HepG2 (cell line): ENCODE results near the gene FAM110A. TPM values are rescaled to one million over a fixed set of nuclear protein-coding genes. Genes with fewer than 3 reads are reported as not detected.

Source experiments
- ATAC-seq: fragments of 200-7000 bp; cut with Tn5 transposase; 3 replicates; pipeline ENCODE4 v1.9.1; 2020; ENCODE audit warnings: mild to moderate bottlenecking, moderate library complexity
- BruUV-seq: library from RNA; stranded (reverse); fragments of 400-500 nt; replicated peaks from 2 replicates; lab custom pipeline; 2021; lab: Mats Ljungman, UMichigan
- CTCF ChIA-PET: fragments of 300-600 bp; formaldehyde crosslinking; extraction: SDS; loops from one replicate; lab custom pipeline; 2021; ENCODE audit warnings: low total read pairs, inconsistent platforms, low intra/inter-chr PET ratio; lab: Yijun Ruan, JAX
- POLR2A ChIA-PET: fragments of 350-600 bp; sonication (Branson Sonifier 250); formaldehyde crosslinking; loops from one replicate; lab custom pipeline; 2020; ENCODE audit warnings: antibody characterized with exemption, inconsistent platforms; lab: Yijun Ruan, JAX
- DNase-seq: peaks from one replicate; pipeline ENCODE4 v3.0.0-alpha.2; 2015; ENCODE audit warnings: low spot score
- FAIRE-seq: peaks from 3 replicates; lab custom pipeline; 2011; peaks lifted over from hg19 to GRCh38; lab: Jason Lieb, UNC
- H2AFZ ChIP-seq: one replicate; pipeline ENCODE4 v1.6.1; 2011; ENCODE audit warnings: low read length, inconsistent platforms
- H3K27ac ChIP-seq: fragments of 300-600 bp; 3 replicates; pipeline ENCODE4 v1.8.0; 2011; ENCODE audit warnings: mixed run types, mild to moderate bottlenecking, mixed read lengths, low read length, inconsistent platforms; ENCODE audit not compliant: insufficient read depth; ENCODE audit errors: extremely low read length
- H3K27me3 ChIP-seq, 2 experiments: fragments of 200-600 bp in 1 of 2; 2 replicates in 1 of 2; 3 replicates in 1 of 2; pipeline versions ENCODE4 v1.6.0 to v1.8.0; 2011; ENCODE audit warnings: low read length in 2 of 2, mild to moderate bottlenecking in 2 of 2, moderate library complexity in 2 of 2, inconsistent platforms in 1 of 2; ENCODE audit not compliant: insufficient read depth in 2 of 2, control insufficient read depth in 1 of 2
- H3K36me3 ChIP-seq, 2 experiments: fragments of 200-600 bp in 1 of 2; replicated peaks in 1 of 2; 2 replicates in 1 of 2; 3 replicates in 1 of 2; pipeline versions ENCODE4 v1.5.1 to v1.8.0; 2011; ENCODE audit warnings: low read length in 2 of 2, inconsistent platforms in 1 of 2; ENCODE audit not compliant: insufficient read depth in 2 of 2, control insufficient read depth in 1 of 2
- H3K4me1 ChIP-seq: 2 replicates; pipeline ENCODE4 v1.5.1; 2012; ENCODE audit warnings: low read length, inconsistent platforms; ENCODE audit not compliant: insufficient read depth
- H3K4me2 ChIP-seq: 2 replicates; pipeline ENCODE4 v1.6.0; 2011; ENCODE audit warnings: low read depth, low read length, inconsistent platforms
- H3K4me3 ChIP-seq, 3 experiments: fragments of 200-600 bp in 1 of 3; sonication (generic), shearing (Covaris generic) in 1 of 3; replicated peaks in 1 of 3; 2 replicates each; pipeline ENCODE4 v1.5.1; 2011 to 2016; ENCODE audit warnings: low read length in 3 of 3, inconsistent platforms in 2 of 3, low read depth in 2 of 3, mild to moderate bottlenecking in 2 of 3, control low read depth in 1 of 3, mixed read lengths in 1 of 3; ENCODE audit not compliant: insufficient read depth in 1 of 3
- H3K79me2 ChIP-seq: one replicate; pipeline ENCODE4 v1.6.1; 2011; ENCODE audit warnings: low read length, inconsistent platforms; ENCODE audit not compliant: insufficient read depth
- H3K9ac ChIP-seq: 2 replicates; pipeline ENCODE4 v1.6.0; 2011; ENCODE audit warnings: mild to moderate bottlenecking, low read depth, low read length, inconsistent platforms; ENCODE audit not compliant: insufficient read depth
- H3K9me3 ChIP-seq: 2 replicates; pipeline ENCODE4 v1.5.1; 2012; ENCODE audit warnings: mild to moderate bottlenecking, low read length
- H4K20me1 ChIP-seq: 2 replicates; pipeline ENCODE4 v1.6.0; 2011; ENCODE audit warnings: inconsistent platforms, mild to moderate bottlenecking, low read length, moderate library complexity; ENCODE audit not compliant: insufficient read depth
- CCDC6 ChIP-seq: sonication (generic); formaldehyde crosslinking; IDR thresholded peaks from 2 replicates; pipeline ENCODE4 v1.8.1; 2022; ENCODE audit warnings: mild to moderate bottlenecking, missing genetic modification reagents, moderate library complexity
- DNMT3B ChIP-seq: conservative IDR thresholded peaks from 2 replicates; pipeline ENCODE4 v1.6.1; 2016; ENCODE audit warnings: missing biosample characterization, control low read depth
- HOXA5 ChIP-seq: sonication (generic); formaldehyde crosslinking; IDR thresholded peaks from 2 replicates; pipeline ENCODE4 v1.4.0; 2020; ENCODE audit warnings: missing genetic modification reagents
- KLF15 ChIP-seq: sonication (generic); formaldehyde crosslinking; IDR thresholded peaks from 2 replicates; pipeline ENCODE4 v1.8.1; 2023; ENCODE audit warnings: borderline replicate concordance, mild to moderate bottlenecking, inconsistent platforms, missing genetic modification reagents, mixed read lengths
- ONECUT2 ChIP-seq: sonication (generic); formaldehyde crosslinking; IDR thresholded peaks from 2 replicates; pipeline ENCODE4 v1.4.0; 2020; ENCODE audit warnings: missing genetic modification reagents
- ZNF292 ChIP-seq: sonication (generic); formaldehyde crosslinking; IDR thresholded peaks from 2 replicates; pipeline ENCODE4 v1.8.1; 2022; ENCODE audit warnings: mild to moderate bottlenecking, low read depth, missing genetic modification reagents, borderline replicate concordance
- WGBS: methylation state at CpG from one replicate; pipeline ENCODE4 v1.1.6; 2017; ENCODE audit warnings: low lambda C conversion rate; 5-methylcytosine and 5-hydroxymethylcytosine counted together
- in situ Hi-C: cut with HindIII; loops from 2 replicates; pipeline ENCODE4 v1.10.0; 2017; ENCODE audit warnings: low pct_unique_long_range_greater_than_20kb; ENCODE audit not compliant: extremely low pct_ligation_motif_present
- intact Hi-C: fragments of 100-400 bp; cut with micrococcal nuclease; formaldehyde crosslinking; loops from one replicate; pipeline ENCODE4 v1.10.0; 2022; ENCODE audit not compliant: unreplicated experiment
- polyA plus RNA-seq, 8 experiments: library from polyadenylated mRNA; depleted of rRNA in 3 of 8; stranded (reverse) in 7 of 8; unstranded in 1 of 8; fragments of >200 nt; fragmentation: Illumina TruSeq in 4 of 8; extraction: Trizol in 4 of 8; gene quantifications; 2 replicates each; pipeline versions ENCODE4 v1.2.1 to v1.2.3, GENCODE V29; 2011 to 2016; ENCODE audit warnings: low read depth in 4 of 8, missing spikeins in 1 of 8, mixed read lengths in 1 of 8; ENCODE audit not compliant: insufficient read depth in 1 of 8
- total RNA-seq, 5 experiments: library from RNA; depleted of rRNA; stranded (reverse); fragments of >200 nt; fragmentation: Illumina TruSeq; extraction: Trizol; gene quantifications; 2 replicates each; pipeline ENCODE4 v1.2.3, GENCODE V29; 2016; ENCODE audit warnings: low read depth in 1 of 5

The FAM110A gene
- total and polyA plus RNA-seq, 2 of the 13 experiments (the other 11 are each of a cell fraction or from before 2014, with no cell fraction given): 1.9 TPM

DNA sequence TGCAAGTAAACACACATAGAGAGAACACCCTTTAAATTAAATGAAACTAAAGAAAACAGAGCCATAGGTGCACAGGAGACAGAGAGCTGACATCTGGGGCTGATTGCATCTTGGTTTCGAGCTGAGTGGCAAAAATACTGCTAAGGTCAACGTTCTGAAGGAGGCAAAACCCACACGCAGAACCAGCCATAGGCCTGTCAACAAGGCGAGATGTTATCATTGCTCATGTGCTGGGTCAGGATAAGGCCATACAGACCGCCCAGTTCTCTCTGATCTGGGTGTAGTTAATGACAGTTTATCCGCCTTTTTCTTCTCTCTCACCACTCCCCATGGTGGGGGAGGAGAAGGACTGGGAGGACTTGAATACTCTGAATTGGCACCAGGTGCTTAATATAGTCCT is 4.5 kb upstream of the FAM110A start:
- no peak overlapping the region for H3K27ac ChIP-seq
- H3K4me3 ChIP-seq: no peak overlapping the region
- in situ Hi-C loops (no loop called here), intact Hi-C loops (no loop called here)
- H2AFZ ChIP-seq: no peak overlapping the region
- DNase-seq (no peak), ATAC-seq (no peak), FAIRE-seq (no peak)
- peaks cover 0 to 7% of the 10 kb centered on the region in 2 experiments; a peak in 1 of 5 replicates for H3K27me3 ChIP-seq
- peaks cover 12% of the 10 kb centered on the region; the same call in 1 of the 2 replicates for H3K4me1 ChIP-seq
- H4K20me1 ChIP-seq: no peaks in the 10 kb centered on the region
- BruUV-seq: no TSS peak
- POLR2A ChIA-PET: no interaction called here
- no peaks in the 10 kb centered on the region for H3K9me3 ChIP-seq
- CTCF ChIA-PET: no interaction called here
- H3K36me3 ChIP-seq: no peaks in the 10 kb centered on the region
- WGBS: 4% methylated on average over 6 of the region's 6 CpGs
- no peak overlapping the region for H3K9ac ChIP-seq
- H3K79me2 ChIP-seq: no peaks in the 10 kb centered on the region
- TF ChIP-seq ONECUT2: no peak
- no peak for TF ChIP-seq ZNF292 (CRISPR knock-in tag)
- no peak overlapping the region for H3K4me2 ChIP-seq

DNA sequence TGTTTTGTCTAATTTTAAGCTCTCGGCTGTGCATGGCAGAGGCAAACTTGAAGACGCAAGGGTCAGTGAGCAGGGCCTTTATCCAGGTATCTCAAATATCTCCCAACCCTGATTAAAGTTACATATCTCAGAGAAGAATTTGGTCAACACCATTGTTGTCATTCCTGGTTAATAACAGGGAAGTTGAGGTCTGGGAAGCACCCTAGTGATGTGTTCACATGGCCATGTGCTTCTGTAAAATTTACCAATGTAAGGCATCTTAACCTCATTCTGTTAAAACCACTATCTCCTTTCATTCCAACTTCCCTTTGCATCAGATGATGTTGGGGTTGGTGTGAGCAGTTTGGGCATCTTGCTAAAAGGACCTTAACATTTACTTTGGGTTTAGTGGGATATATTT is 4.0 kb upstream of the FAM110A start:
- peaks cover 18% of the 10 kb centered on the region for H3K4me1 ChIP-seq
- no TSS peak for BruUV-seq
- POLR2A ChIA-PET: no interaction called here
- H3K4me2 ChIP-seq: no peak overlapping the region
- no peaks in the 10 kb centered on the region for H3K79me2 ChIP-seq
- TF ChIP-seq DNMT3B (CRISPR knock-in tag) (no peak), HOXA5 (CRISPR knock-in tag) (no peak), CCDC6 (no peak), KLF15 (no peak)
- TF ChIP-seq, all 625 proteins: peak for 0
- Histone ChIP-seq H3K9ac (no peak overlapping the region), H2AFZ (no peak overlapping the region), H3K9me3 (no peaks in the 10 kb centered on the region), H3K27ac (no peak overlapping the region), H4K20me1 (no peaks in the 10 kb centered on the region), H3K27me3 (peaks cover 0 to 13% of the 10 kb centered on the region in 2 experiments; a peak in 3 of 5 replicates), H3K4me3 (no peak overlapping the region), H3K36me3 (no peaks in the 10 kb centered on the region)
- FAIRE-seq: no peak
- no peak for ATAC-seq
- no peak for DNase-seq
- CTCF ChIA-PET: no interaction called here
- intact Hi-C loops (no loop called here), in situ Hi-C loops (no loop called here)
- WGBS: 64% methylated on average over 2 of the region's 2 CpGs
